ENCODE data around the gene PITRM1. TPM values are rescaled to one million over a fixed set of nuclear protein-coding genes. Genes with fewer than 3 reads are reported as not detected.
A peak's percentile ranks its signal among the peaks of the same experiment; 100 is the strongest.

The PITRM1 gene
- total RNA-seq, 1 donor from 2014 or later: 80.4 TPM

DNA sequence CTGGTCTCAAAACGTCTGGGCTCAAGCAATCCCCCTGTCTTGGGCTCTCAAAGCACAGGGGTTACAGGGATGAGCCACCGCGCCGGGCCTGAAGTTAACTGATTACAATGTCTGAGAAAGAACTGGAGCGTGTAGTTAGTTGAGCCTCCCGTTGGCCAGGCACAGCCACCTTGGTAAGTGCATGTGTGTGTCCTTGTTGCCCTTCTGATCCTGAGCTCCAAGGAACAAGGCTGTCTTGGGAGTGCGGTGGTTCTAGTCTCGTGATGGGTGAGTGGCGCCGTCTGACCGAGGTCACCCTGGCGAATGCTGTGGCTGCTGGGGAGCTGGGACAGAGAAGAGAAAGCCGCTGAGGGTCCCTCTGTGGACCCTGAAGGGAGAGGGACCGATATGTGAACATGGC, 50.5 kb downstream of the PITRM1 start:
- Histone ChIP-seq H3K4me2 (ENCODE audit: low read length) (no peak overlapping the region), H3K4me1 (ENCODE audit: insufficient read depth, low read length) (peaks cover 5% of the 10 kb centered on the region), H3K27me3 (ENCODE audit: insufficient read depth, low read length) (no peaks in the 10 kb centered on the region), H3K27ac (ENCODE audit: low read depth, low read length) (no peak overlapping the region), H3K4me3 (ENCODE audit: insufficient read depth, low read depth, low read length) (no peak overlapping the region), H3K36me3 (ENCODE audit: insufficient read depth, low read length) (peaks cover 42% of the 10 kb centered on the region), H4K20me1 (ENCODE audit: insufficient read depth, low read length) (peaks cover 35% of the 10 kb centered on the region), H3K79me2 (ENCODE audit: insufficient read depth, low read length) (peaks cover 30% of the 10 kb centered on the region), H2AFZ (ENCODE audit: low read depth, low read length) (no peak overlapping the region), H3K9me3 (ENCODE audit: insufficient read depth, low read depth, low read length) (no peaks in the 10 kb centered on the region), H3K9ac (ENCODE audit: low read length) (no peak overlapping the region)
- Mint-ChIP-seq H3K4me1 (ENCODE audit: low read depth, unreplicated experiment) (peaks cover 10% of the 10 kb centered on the region), H3K36me3 (ENCODE audit: low read depth, unreplicated experiment) (peaks cover 30% of the 10 kb centered on the region), H3K4me3 (ENCODE audit: unreplicated experiment) (no peak overlapping the region), H3K27me3 (ENCODE audit: low read depth, unreplicated experiment) (no peaks in the 10 kb centered on the region), H3K9me3 (ENCODE audit: unreplicated experiment) (no peaks in the 10 kb centered on the region), H3K27ac (ENCODE audit: unreplicated experiment) (no peak overlapping the region)
- FAIRE-seq: no peak
- DNase-seq (ENCODE audit: low read depth): no peak
- no peak for TF ChIP-seq EZH2 (IDR thresholded peaks at IDR 0.05; ENCODE audit: insufficient read depth, low read length)
- TF ChIP-seq, protein P1, sequence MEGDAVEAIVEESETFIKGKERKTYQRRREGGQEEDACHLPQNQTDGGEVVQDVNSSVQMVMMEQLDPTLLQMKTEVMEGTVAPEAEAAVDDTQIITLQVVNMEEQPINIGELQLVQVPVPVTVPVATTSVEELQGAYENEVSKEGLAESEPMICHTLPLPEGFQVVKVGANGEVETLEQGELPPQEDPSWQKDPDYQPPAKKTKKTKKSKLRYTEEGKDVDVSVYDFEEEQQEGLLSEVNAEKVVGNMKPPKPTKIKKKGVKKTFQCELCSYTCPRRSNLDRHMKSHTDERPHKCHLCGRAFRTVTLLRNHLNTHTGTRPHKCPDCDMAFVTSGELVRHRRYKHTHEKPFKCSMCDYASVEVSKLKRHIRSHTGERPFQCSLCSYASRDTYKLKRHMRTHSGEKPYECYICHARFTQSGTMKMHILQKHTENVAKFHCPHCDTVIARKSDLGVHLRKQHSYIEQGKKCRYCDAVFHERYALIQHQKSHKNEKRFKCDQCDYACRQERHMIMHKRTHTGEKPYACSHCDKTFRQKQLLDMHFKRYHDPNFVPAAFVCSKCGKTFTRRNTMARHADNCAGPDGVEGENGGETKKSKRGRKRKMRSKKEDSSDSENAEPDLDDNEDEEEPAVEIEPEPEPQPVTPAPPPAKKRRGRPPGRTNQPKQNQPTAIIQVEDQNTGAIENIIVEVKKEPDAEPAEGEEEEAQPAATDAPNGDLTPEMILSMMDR (IDR thresholded peaks at IDR 0.05; ENCODE audit: insufficient read depth, low read depth, low read length): no peak

DNA sequence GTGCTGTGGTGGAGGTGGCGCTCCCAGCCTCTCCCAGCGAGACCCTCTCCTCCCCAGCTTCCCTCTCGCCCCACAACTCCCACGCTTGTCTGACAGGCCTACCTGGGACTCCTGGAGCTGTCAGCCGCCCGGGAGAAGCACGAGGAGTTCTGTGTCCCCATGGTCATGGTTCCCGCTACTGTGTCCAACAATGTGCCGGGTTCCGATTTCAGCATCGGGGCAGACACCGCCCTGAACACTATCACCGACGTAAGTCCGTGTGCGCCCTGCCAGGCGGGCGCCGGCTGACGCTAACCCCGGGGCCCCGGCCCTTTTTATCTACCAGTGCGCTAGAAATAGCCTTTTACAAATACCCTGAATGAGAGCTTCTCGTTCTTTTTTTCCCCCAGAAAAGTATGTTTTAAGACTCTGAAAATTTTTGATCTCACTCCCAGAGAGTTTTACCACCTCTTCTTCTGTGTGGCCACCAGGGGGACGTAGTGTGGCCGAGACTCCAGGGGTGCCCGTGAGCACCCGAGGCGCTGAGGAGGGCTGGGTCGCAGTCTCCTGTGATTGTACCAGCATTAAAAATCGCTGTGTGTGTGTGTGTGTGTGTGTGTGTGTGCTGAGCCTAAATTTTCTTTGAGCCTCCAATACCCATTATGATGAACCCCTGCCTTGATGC, 52.7 kb downstream of the PITRM1 start:
- FAIRE-seq (no peak), DNase-seq (ENCODE audit: low read depth) (no peak)
- peaks cover 26% of the 10 kb centered on the region for H3K36me3 Mint-ChIP-seq (ENCODE audit: low read depth, unreplicated experiment)
- Histone ChIP-seq H3K36me3 (ENCODE audit: insufficient read depth, low read length) (peaks cover 48% of the 10 kb centered on the region), H3K9me3 (ENCODE audit: insufficient read depth, low read depth, low read length) (no peaks in the 10 kb centered on the region), H4K20me1 (ENCODE audit: insufficient read depth, low read length) (peaks cover 18% of the 10 kb centered on the region), H3K27ac (ENCODE audit: low read depth, low read length) (no peak overlapping the region), H2AFZ (ENCODE audit: low read depth, low read length) (no peak overlapping the region), H3K4me3 (ENCODE audit: insufficient read depth, low read depth, low read length) (no peak overlapping the region), H3K27me3 (ENCODE audit: insufficient read depth, low read length) (no peaks in the 10 kb centered on the region), H3K79me2 (ENCODE audit: insufficient read depth, low read length) (peaks cover 15% of the 10 kb centered on the region), H3K9ac (ENCODE audit: low read length) (no peak overlapping the region), H3K4me1 (ENCODE audit: insufficient read depth, low read length) (peaks cover 5% of the 10 kb centered on the region), H3K4me2 (ENCODE audit: low read length) (no peak overlapping the region)
- no peak overlapping the region for H3K27ac Mint-ChIP-seq (ENCODE audit: unreplicated experiment)
- no peak for TF ChIP-seq EZH2 (IDR thresholded peaks at IDR 0.05; ENCODE audit: insufficient read depth, low read length)
- TF ChIP-seq, protein P1 (IDR thresholded peaks at IDR 0.05; ENCODE audit: insufficient read depth, low read depth, low read length): peak; percentile 51
- H3K4me3 Mint-ChIP-seq (ENCODE audit: unreplicated experiment): no peak overlapping the region
- H3K27me3 Mint-ChIP-seq (ENCODE audit: low read depth, unreplicated experiment): no peaks in the 10 kb centered on the region
- H3K4me1 Mint-ChIP-seq (ENCODE audit: low read depth, unreplicated experiment): peaks cover 6% of the 10 kb centered on the region
- H3K9me3 Mint-ChIP-seq (ENCODE audit: unreplicated experiment): no peaks in the 10 kb centered on the region

DNA sequence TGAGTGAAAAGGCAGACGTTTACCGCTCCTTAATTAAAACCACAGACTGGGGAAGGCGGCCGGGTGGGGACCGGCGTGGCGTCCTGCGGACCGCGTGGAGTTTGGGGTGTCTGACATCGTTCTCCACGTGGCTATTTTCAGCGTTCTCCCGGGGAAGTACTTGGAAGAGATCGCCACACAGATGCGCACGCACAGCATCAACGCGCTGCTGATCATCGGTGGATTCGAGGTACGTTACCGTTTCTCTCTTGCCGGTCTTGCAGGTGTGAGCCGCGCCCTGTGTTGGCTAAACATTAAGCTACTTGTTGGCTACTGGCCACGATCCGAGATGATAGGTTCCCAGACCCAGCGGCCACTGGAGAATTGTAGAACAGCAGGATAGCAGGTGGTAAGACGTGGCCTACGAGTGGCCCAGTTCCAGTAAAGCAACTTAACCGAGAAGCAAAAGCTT, 53.9 kb downstream of the PITRM1 start:
- TF ChIP-seq EZH2 (IDR thresholded peaks at IDR 0.05; ENCODE audit: insufficient read depth, low read length): no peak
- TF ChIP-seq, protein P1 (IDR thresholded peaks at IDR 0.05; ENCODE audit: insufficient read depth, low read depth, low read length): no peak
- H3K4me3 ChIP-seq (ENCODE audit: insufficient read depth, low read depth, low read length): no peak overlapping the region
- Mint-ChIP-seq H3K4me3 (ENCODE audit: unreplicated experiment) (no peak overlapping the region), H3K27ac (ENCODE audit: unreplicated experiment) (no peak overlapping the region), H3K9me3 (ENCODE audit: unreplicated experiment) (no peaks in the 10 kb centered on the region), H3K36me3 (ENCODE audit: low read depth, unreplicated experiment) (peaks cover 30% of the 10 kb centered on the region), H3K27me3 (ENCODE audit: low read depth, unreplicated experiment) (no peaks in the 10 kb centered on the region), H3K4me1 (ENCODE audit: low read depth, unreplicated experiment) (peaks cover 6% of the 10 kb centered on the region)
- H3K9ac ChIP-seq (ENCODE audit: low read length): no peak overlapping the region
- no peak overlapping the region for H2AFZ ChIP-seq (ENCODE audit: low read depth, low read length)
- no peak overlapping the region for H3K4me2 ChIP-seq (ENCODE audit: low read length)
- no peak for FAIRE-seq
- H3K27ac ChIP-seq (ENCODE audit: low read depth, low read length): no peak overlapping the region
- no peaks in the 10 kb centered on the region for H3K9me3 ChIP-seq (ENCODE audit: insufficient read depth, low read depth, low read length)
- no peak for DNase-seq (ENCODE audit: low read depth)
- peaks cover 5% of the 10 kb centered on the region for H3K4me1 ChIP-seq (ENCODE audit: insufficient read depth, low read length)
- peaks cover 47% of the 10 kb centered on the region for H3K36me3 ChIP-seq (ENCODE audit: insufficient read depth, low read length)
- peaks cover 11% of the 10 kb centered on the region for H3K79me2 ChIP-seq (ENCODE audit: insufficient read depth, low read length)
- H4K20me1 ChIP-seq (ENCODE audit: insufficient read depth, low read length): peaks cover 16% of the 10 kb centered on the region
- no peaks in the 10 kb centered on the region for H3K27me3 ChIP-seq (ENCODE audit: insufficient read depth, low read length)

All from astrocyte (in vitro differentiated cells and primary cell).